Activated naive CD8-positive, alpha-beta T cell treated with anti-CD3 and anti-CD28 coated beads, Interleukin-2, amount 50 U/mL, for 16 hours (primary cell): ENCODE measurements around the gene FBXL7.

Experiments used
- DNase-seq: peaks from one replicate; pipeline ENCODE4 v3.0.0-alpha.2; 2020; ENCODE audit warnings: low read depth, low spot score

FBXL7 gene

DNA sequence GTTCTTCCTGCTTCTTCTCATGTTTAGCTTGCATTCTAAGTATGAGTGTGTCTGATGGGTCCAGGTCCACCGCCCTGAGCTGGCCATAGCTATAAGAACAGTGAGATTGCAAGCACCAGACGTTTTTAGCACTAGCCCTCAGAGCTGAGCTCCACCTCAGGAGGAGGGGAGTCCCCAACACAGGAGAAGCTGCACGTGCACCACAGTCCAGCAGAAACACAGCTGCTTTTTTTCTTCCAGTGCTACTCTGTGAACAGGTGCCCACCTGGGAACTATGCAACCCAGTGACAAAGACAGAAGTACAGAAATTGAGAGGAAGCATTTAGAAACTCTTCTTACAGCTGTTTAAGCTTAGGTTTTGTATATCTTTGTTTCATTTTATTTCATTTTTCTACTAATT, 380.2 kb downstream of the FBXL7 start:
- no peak for DNase-seq

DNA sequence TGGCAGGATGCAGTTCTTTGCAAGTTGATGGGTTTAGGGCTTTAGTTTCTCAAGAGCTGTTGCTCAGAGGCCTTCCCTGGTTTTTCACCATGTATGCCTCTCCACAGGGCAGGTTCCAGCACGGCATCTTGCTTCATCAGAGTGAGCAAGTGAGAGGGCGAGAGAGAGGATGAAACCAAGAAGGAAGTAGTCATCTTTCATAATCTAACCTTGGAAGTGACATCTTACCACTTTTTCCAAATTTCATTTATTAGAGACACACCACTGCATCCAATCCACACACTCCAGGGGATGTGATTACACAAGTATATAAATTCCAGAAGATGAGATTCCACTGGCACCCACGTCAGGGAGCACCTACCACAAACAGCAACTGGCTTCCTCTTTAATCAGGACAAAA, 385.2 kb downstream of the FBXL7 start:
- DNase-seq, result no peak

DNA sequence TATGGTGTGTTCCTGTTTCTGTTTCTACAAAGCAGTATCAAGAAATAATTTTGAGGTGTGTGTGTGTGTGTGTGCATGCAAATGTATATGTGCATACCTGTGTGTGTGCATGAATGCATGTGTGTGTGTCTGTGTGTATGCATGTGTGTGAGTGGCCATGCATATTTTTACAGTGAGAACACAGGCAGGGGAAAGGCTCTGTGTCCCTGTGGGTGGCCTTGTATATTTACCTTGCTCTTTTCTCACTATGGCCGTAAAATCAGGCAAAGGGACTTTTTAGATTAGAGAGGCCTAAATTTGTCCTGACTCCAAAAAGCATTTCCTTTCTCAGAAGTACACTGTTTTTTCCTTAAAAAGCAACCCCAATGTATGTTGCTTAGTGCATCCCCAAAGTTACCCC, 386.2 kb downstream of the FBXL7 start:
- DNase-seq, result no peak

DNA sequence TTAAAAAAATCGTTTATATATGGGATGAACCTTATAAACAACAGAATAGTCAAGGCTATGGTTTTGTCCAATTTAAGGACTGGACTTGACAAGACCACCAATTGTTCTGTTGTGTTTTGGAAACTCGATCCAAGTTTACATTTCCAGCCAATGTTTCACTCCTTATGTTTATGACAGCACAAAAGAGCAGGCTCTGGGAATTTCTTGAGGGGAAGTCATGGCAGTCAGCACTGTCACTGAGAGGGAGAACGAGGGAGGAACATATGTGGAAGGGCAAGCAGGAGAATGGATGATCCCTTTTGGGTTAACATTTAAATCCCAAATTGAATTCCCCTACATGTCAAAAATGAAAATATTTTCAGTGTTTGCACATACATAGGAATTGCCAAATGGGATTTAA, 387.1 kb downstream of the FBXL7 start:
- no peak for DNase-seq

DNA sequence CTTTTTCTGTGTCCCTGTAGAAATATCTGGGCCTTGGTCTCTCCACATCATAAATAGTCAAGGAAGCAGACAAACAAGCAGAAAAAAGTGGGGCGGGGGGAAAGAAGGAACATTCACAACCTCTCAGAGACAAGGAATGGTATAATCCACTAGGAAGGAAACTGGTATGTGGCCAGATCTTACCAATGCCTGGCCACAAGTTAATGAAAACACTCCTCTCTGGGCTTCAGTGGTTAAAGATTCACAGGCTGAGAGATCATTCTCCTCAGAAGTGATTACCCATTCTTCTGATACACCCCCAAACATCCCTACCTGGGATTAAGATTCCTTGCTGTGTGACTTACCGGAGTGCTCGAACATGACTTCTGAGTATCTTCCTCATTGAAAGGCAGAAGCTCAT, 389.0 kb downstream of the FBXL7 start:
- DNase-seq, result no peak

DNA sequence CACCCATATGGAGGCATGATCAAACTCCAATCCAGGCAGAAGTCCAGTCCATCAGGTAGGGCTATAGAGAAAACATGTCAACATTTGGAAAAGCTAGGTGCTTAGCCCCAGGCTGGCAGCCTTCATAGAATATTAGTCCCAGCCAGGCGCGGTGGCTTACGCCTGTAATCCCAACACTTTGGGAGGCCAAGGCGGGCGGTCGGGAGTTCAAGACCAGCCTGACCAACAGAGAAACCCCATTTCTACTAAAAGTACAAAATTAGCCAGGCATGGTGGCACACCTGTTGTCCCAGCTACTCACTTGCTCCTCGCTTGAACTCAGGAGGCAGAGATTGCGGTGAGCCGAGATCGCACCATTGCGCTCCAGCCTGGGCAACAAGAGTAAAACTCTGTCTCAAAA, 393.9 kb downstream of the FBXL7 start:
- DNase-seq, result no peak

DNA sequence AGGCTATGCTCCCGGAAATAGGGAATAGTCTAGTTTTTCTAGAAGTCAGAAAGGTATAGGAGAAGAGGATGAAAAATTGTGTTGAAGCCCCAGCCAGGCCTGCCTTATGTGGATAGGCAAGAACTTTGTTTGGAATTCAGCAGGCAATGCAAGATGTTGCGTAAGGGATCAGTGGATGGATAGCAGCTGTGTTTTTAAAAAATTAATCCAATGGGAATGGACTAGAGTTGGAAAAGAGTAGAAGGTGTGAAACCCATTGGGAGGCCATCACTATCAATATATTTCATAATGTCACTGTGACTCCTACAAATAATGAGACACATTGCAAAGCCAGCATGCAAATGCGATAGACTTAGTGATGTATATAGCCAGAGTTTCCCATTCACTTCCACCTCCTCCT, 397.7 kb downstream of the FBXL7 start:
- DNase-seq, result no peak

DNA sequence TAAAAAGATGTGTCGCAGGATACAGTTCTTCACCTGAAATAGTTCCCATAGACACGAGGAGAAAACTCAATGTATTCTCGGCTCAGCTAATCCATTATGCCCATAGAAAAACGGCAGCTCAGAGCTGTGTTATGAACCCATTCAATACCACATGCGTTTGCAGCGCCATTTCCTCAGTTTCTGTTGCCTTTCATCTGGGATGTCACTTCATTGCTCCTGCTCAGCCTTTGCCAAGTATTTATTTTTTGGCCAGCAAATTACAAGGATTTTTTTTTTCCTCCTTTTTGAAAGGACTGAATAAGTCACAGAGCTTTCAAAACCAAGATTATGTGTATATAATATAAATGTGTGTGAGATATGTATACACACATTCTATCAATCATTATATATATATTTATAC, 398.7 kb downstream of the FBXL7 start:
- DNase-seq, result no peak

DNA sequence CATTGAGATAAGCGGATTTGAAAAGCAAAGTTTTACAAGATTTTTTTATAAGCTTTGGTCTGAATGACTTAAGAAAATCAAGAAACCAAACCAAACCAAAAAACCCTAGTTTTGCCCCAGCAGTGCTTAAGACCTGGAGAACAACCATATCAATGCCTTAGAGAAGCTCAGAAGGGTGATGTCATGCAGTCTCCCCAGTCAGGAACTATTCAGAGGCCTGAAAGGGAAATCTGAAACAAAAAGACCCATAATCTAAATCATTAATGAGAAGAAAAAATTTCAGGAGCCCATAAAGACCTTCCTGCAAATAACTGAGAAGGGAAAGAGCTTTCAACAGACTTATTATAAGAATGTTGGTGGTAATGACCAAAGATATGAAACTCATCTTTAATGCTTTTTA, 399.5 kb downstream of the FBXL7 start:
- no peak for DNase-seq

DNA sequence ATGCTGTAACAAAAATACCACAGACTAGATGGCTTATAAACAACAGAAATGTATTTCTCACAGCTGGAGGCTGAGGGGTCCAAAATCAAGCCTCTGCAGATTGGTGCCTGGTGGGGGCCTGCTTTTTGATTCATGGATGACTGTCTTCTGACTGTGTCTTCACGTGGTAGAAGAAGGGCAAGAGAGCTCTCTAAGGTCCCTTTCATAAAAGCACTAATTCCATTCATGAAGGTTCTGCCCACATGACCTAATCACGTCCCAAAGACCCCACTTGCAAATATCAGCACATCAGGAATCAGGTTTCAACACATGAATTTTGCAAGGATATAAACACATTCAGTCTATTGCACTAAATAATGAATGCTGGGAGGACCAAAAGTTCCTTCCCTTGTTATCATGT, 401.2 kb downstream of the FBXL7 start:
- DNase-seq, result no peak

DNA sequence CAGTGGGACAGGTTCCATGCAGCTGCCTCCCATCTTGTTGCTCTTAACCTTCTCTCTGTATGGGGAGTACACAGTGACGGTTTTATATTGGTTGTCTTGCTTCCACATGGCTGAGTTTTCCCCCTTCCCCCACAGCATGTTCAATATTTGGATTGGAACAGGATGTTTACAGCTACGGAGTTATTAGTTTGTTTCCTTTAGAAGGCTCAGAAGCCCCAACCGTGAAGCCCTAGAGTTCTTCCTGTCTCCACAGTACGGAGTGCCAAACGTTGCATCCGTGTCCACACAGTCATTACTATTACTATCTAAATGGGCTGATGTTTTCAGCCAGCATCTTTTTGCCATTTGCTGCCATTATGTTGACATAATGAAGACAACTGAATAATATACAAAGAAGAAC, 402.1 kb downstream of the FBXL7 start:
- DNase-seq, result no peak

DNA sequence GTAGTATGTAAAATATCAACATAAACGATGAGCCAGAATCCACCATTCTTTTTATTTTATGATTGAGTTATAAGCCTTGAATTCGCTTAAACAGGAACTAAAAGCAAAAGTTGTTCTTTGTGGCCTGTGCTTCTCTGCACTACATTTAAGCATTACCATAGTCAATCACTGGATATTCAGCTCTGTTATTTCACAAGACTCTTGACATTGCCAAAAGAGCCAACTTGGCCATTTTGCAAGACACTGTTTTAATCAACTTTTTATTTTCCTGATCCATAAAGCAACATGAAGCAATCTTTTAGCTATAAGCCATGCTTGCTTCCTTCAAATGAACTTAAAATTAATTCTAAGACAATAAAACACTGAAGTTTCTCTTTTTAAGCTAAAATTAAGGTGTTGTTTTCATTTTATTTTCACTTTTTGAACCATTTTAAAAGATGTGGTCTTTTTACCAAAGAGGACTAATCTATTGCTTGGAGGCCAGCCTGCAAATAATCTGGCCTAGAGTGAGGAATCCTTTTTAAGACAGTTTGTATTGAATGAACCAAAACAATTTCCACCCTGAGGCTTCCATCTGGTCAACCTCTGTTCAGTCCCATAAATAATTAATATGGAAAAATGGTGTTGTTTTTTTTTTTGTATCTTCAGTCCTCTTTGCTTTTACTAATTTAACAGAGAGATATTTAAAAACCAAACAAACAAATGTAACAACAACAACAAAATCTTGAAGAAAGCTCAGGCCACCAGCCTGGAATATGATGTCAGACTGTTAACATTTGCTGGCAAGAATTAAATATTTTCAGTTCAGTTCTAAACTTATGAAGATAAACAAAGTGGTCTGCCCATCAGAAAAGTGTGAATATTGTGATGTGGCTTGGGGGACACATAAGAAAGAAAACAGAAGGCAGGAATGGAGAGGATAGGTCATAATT, 405.2 kb downstream of the FBXL7 start:
- no peak for DNase-seq

DNA sequence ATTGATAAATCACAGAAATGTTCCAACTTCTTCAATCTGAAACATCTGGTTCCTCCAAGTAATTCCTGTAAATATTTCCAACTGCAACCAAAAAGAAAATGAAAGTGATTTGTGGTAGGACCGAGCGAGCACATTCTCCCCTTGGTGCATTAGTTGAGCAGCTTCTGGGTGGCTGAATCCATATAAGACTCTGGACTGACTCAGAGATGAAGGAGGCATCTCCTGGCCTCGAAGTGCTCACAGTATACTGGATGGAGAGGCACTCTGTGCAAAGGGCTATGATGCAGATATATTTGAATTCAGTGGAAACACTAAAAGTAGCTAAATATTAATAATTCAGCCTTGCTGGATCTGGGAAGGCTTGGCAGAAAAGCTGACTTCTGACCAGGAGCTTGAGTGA, 414.7 kb downstream of the FBXL7 start:
- DNase-seq, result no peak

DNA sequence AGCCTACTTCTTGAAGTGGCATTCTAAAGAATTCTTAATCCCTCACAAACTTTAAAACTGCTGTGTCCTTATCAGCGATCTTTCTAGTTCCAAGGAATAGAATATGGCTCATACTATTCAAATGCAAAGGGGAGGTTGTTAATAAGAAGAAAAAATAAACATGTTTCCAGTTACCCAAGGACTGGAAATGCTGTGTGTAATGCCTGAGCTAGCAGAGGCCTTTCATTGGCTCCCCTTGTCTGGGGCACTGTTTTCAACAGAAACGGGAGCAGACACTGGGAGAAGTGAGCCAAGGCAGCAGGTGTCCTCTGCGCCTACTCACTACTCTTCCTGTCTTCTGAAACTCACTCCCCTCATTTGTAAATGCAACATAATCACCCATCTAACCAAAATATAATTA, 426.6 kb downstream of the FBXL7 start:
- DNase-seq, result no peak

DNA sequence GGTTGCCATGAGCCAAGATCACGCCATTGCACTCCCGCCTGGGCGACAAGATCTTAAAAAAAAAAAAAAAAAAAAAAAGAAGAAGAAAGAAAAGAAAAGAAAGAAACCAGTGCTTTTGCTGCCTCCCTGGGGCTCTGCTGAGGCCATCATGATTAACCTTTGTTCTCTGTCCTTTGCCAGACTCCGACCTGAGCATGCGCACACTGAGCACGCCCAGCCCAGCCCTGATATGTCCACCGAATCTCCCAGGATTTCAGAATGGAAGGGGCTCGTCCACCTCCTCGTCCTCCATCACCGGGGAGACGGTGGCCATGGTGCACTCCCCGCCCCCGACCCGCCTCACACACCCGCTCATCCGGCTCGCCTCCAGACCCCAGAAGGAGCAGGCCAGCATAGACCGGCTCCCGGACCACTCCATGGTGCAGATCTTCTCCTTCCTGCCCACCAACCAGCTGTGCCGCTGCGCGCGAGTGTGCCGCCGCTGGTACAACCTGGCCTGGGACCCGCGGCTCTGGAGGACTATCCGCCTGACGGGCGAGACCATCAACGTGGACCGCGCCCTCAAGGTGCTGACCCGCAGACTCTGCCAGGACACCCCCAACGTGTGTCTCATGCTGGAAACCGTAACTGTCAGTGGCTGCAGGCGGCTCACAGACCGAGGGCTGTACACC, 427.9 kb downstream of the FBXL7 start:
- no peak for DNase-seq

DNA sequence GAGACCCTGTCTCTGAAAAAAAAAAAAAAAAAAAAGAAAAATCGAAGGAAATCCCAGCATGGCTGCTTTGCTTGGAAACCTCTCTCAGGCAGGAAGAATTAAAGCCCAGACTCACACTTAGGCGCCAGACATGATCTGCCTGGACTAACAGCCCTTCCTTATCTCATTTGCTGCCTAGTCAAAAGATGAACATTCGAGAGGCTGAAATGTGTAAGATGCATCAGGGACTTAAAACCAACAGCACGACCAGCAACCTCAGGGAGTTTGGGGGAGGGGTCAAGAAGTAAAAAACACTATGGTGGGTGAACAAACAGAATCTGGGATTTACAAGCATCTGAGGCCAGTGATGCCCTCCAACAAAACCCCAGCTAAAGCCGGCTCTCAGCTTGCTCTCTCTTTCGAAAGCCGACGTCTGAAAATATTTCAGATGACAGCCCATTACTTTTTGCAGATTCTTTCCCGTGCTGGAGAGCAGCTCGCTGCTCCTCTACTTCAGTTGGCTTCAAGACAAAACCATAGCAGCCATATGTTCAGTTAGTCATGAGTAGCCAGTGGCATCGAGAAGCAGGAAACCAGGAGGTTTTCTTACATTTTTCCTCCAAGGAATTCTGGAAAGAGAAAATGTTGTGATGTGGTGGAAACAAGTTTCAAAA, 429.8 kb downstream of the FBXL7 start:
- no peak for DNase-seq

DNA sequence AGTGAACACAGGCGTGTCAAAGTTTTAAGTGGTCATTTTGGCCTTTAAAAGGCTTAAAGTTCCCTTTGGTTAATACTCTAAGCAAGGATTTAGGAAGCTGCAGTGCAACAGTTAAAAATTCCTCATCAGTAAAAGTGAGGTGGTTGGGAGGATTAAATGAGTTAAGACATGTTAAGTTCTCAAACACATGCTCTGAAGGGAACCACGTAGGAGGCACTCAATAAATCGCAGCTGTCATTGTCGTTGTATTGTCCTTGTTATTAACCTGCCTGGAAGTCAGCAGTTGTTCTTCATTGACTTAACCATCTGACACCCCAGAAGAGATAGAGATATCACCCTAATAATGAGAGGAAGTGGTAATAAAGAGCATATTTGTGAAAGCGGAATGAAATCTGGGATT, 432.1 kb downstream of the FBXL7 start:
- no peak for DNase-seq

DNA sequence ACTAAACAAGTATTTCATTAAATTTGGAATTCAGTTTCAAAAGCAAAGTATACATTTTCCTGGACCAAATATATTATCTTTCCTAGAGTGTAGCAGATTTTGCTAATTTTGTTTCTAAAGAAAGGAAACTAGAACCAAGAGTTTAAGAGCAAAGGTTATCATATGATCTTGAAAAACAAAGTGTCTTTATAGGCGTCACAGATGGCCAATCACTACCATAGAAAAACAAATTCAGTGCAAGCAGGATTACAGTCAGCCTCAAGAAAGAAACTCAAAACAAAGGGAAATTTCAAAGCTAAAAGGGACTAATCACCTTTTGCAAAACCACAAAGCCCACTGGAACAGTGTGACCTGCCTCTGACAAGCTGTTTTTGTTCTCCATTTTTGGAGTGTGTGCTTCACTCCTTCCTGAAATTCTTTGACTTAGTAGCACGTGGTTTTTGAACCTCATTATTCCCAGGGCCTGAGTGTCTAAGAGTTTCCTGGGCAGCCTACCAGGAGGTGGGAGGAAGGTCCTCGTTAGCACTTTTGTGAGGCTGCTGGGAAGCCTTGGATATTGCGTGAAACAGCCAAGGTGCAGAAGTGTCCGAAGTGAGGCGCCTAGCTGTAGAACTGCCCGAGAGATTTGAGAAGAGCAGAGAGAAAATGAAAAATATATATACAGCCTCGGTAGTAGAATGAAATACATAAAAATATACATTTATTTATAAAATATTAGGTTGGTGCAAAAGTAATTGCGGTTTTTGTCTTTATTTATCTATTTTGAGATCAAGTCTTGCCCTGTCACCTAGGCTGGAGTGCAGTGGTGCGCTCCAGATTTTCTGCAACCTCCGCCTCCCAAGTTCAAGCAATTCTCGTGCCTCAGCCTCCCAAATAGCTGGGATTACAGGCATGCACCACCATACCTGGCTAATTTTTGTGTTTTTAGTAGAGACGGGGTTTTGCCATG, 433.6 kb downstream of the FBXL7 start:
- DNase-seq, result no peak

DNA sequence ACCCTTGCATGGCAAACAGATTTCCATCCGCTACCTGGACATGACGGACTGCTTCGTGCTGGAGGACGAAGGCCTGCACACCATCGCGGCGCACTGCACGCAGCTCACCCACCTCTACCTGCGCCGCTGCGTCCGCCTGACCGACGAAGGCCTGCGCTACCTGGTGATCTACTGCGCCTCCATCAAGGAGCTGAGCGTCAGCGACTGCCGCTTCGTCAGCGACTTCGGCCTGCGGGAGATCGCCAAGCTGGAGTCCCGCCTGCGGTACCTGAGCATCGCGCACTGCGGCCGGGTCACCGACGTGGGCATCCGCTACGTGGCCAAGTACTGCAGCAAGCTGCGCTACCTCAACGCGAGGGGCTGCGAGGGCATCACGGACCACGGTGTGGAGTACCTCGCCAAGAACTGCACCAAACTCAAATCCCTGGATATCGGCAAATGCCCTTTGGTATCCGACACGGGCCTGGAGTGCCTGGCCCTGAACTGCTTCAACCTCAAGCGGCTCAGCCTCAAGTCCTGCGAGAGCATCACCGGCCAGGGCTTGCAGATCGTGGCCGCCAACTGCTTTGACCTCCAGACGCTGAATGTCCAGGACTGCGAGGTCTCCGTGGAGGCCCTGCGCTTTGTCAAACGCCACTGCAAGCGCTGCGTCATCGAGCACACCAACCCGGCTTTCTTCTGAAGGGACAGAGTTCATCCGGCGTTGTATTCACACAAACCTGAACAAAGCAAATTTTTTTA, 436.7 kb downstream of the FBXL7 start:
- no peak for DNase-seq

DNA sequence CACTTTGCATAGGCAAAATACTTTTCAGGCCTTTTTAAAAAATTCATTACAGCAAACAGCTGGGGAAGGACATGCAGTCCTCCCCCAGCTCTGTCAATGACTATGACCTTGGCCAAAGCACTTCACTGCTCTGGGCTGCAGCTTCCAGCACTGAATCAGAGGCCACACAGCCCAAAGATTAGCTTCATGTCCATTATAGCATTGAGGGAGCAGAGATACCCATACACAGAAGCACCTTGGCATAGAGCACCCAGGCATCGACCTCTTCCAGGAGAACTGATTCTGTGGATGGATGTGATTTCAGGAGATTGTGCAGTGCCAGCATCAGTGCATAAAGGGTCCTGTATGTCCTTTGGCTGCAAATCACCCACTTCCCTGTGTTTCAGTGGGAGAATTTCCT, 437.7 kb downstream of the FBXL7 start:
- no peak for DNase-seq

DNA sequence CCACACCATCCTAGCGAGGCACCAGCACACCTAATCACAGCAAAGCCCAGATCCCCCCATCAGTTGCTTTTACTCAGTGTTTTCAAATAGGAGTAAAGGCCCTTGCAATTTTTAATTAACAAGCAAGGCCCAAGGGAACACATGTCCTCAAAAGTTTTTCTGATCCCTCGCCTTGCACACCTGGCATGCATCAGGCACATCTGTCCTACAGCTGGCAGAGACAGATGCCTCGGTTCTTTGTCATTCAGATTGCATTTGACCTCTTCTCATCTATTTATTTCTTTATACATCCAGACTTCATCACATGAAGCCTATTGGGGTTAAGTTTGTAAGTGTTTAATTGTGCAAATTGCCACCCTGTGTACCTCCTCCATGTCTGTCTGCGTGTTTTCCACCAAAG, 438.2 kb downstream of the FBXL7 start:
- DNase-seq, result no peak
